KOPT-K1 (cell line): Measurements from ENCODE around the gene ADGRV1.

ENCODE experiments used
- H3K27ac ChIP-seq: fragments of 200-600 bp; sonication (generic); 2 replicates; pipeline ENCODE4 v1.5.1; 2016; ENCODE audit warnings: antibody characterized with exemption, mild to moderate bottlenecking, low read depth, low read length; ENCODE audit not compliant: poor library complexity, severe bottlenecking
- H3K36me3 ChIP-seq: fragments of 200-600 bp; sonication (generic); 2 replicates; pipeline ENCODE4 v1.5.1; 2017; ENCODE audit warnings: antibody characterized with exemption, mild to moderate bottlenecking, low read length, moderate library complexity; ENCODE audit not compliant: insufficient read depth
- H3K9me3 ChIP-seq: fragments of 200-600 bp; sonication (generic); 2 replicates; pipeline ENCODE4 v1.5.1; 2017; ENCODE audit warnings: antibody characterized with exemption, low read length, mild to moderate bottlenecking; ENCODE audit not compliant: insufficient read depth, poor library complexity, severe bottlenecking

ADGRV1 gene

GRCh38 chr5:90546216-90546837, 12.3 kb upstream of the ADGRV1 start:
- H3K9me3 ChIP-seq: no peaks in the 10 kb centered on the region
- H3K36me3 ChIP-seq: no peaks in the 10 kb centered on the region
- no peak overlapping the region for H3K27ac ChIP-seq

- H3K36me3 ChIP-seq: no peaks in the 10 kb centered on the region
- H3K27ac ChIP-seq: no peak overlapping the region
- H3K9me3 ChIP-seq: no peaks in the 10 kb centered on the region
These were observed 11.5 kb upstream of the ADGRV1 start for GRCh38 chr5:90547072-90547536.

- Histone ChIP-seq H3K9me3 (no peaks in the 10 kb centered on the region), H3K27ac (no peak overlapping the region)
These were observed 10.5 kb upstream of the ADGRV1 start for GRCh38 chr5:90548069-90548593.

GRCh38 chr5:90549223-90549622, 9.4 kb upstream of the ADGRV1 start:
- H3K27ac ChIP-seq: no peak overlapping the region
- H3K36me3 ChIP-seq: no peaks in the 10 kb centered on the region
- H3K9me3 ChIP-seq: no peaks in the 10 kb centered on the region

More at GRCh38 chr5:90548069-90548593, 10.5 kb upstream of the ADGRV1 start:
- no peaks in the 10 kb centered on the region for H3K36me3 ChIP-seq

GRCh38 chr5:90549729-90550275, 8.8 kb upstream of the ADGRV1 start:
- H3K27ac ChIP-seq: no peak overlapping the region
- H3K36me3 ChIP-seq: no peaks in the 10 kb centered on the region
- H3K9me3 ChIP-seq: no peaks in the 10 kb centered on the region

- Histone ChIP-seq H3K9me3 (no peaks in the 10 kb centered on the region), H3K27ac (no peak overlapping the region), H3K36me3 (no peaks in the 10 kb centered on the region)
These were observed 7.6 kb upstream of the ADGRV1 start for GRCh38 chr5:90550963-90551362.

GRCh38 chr5:90551376-90551775, 7.2 kb upstream of the ADGRV1 start:
- no peaks in the 10 kb centered on the region for H3K36me3 ChIP-seq
- no peaks in the 10 kb centered on the region for H3K9me3 ChIP-seq
- H3K27ac ChIP-seq: no peak overlapping the region

- no peak overlapping the region for H3K27ac ChIP-seq
- H3K9me3 ChIP-seq: no peaks in the 10 kb centered on the region
- no peaks in the 10 kb centered on the region for H3K36me3 ChIP-seq
These were observed 4.9 kb upstream of the ADGRV1 start for GRCh38 chr5:90553711-90554110.

GRCh38 chr5:90554358-90555006, 4.1 kb upstream of the ADGRV1 start:
- no peaks in the 10 kb centered on the region for H3K9me3 ChIP-seq
- no peaks in the 10 kb centered on the region for H3K36me3 ChIP-seq
- H3K27ac ChIP-seq: no peak overlapping the region

GRCh38 chr5:90555666-90556065, 2.9 kb upstream of the ADGRV1 start:
- H3K9me3 ChIP-seq: no peaks in the 10 kb centered on the region
- H3K36me3 ChIP-seq: no peaks in the 10 kb centered on the region
- H3K27ac ChIP-seq: no peak overlapping the region

GRCh38 chr5:90557391-90557790, 1.2 kb upstream of the ADGRV1 start:
- Histone ChIP-seq H3K27ac (no peak overlapping the region), H3K9me3 (no peaks in the 10 kb centered on the region), H3K36me3 (no peaks in the 10 kb centered on the region)

- H3K9me3 ChIP-seq: no peaks in the 10 kb centered on the region
- no peak overlapping the region for H3K27ac ChIP-seq
- H3K36me3 ChIP-seq: no peaks in the 10 kb centered on the region
These were observed 726 bp upstream of the ADGRV1 start for GRCh38 chr5:90557871-90558270.

GRCh38 chr5:90560771-90561170, 2.2 kb downstream of the ADGRV1 start:
- Histone ChIP-seq H3K36me3 (no peaks in the 10 kb centered on the region), H3K27ac (no peak overlapping the region), H3K9me3 (no peaks in the 10 kb centered on the region)

GRCh38 chr5:90561766-90562165, 3.2 kb downstream of the ADGRV1 start:
- Histone ChIP-seq H3K36me3 (no peaks in the 10 kb centered on the region), H3K27ac (no peak overlapping the region), H3K9me3 (no peaks in the 10 kb centered on the region)

GRCh38 chr5:90562341-90562740, 3.7 kb downstream of the ADGRV1 start:
- Histone ChIP-seq H3K9me3 (no peaks in the 10 kb centered on the region), H3K36me3 (no peaks in the 10 kb centered on the region), H3K27ac (no peak overlapping the region)
